Measurements from ENCODE around the gene SPATA6L. TPM values are rescaled to one million over a fixed set of nuclear protein-coding genes. Genes with fewer than 3 reads are reported as not detected.

Gene SPATA6L
- total and polyA plus RNA-seq, 10 of the 15 experiments (the other 5 are each of a cell fraction or from before 2014, with no cell fraction given) = 0.37 to 1.6 (median 0.91) TPM

GRCh38 chr9:4666042-4666699 lies at the start of gene SPATA6L (continued):
- TF ChIP-seq FOXM1 (IDR thresholded peaks at IDR 0.05; ENCODE audit: low read depth, low read length) (peak; percentile 61; the same call in 1 of the 2 replicates), SUPT20H (IDR thresholded peaks at IDR 0.05; ENCODE audit: borderline replicate concordance, control insufficient read depth, low read depth, low read length) (no peak), TARDBP (IDR thresholded peaks at IDR 0.05; ENCODE audit: borderline replicate concordance) (no peak), JUND (IDR thresholded peaks at IDR 0.05; ENCODE audit: low read depth, low read length) (no peak), HDGF (IDR thresholded peaks at IDR 0.05) (no peak), HDAC6 (IDR thresholded peaks at IDR 0.05; ENCODE audit: unreplicated experiment) (peak; percentile 83), NR2C2 (IDR thresholded peaks at IDR 0.05; ENCODE audit: borderline replicate concordance, control insufficient read depth, insufficient read length, low read depth) (no peak), SIX5 (IDR thresholded peaks at IDR 0.05; ENCODE audit: low read depth, low read length, severe bottlenecking) (no peak), CUX1 (IDR thresholded peaks at IDR 0.05; ENCODE audit: insufficient replicate concordance, low read depth, low read length) (peak; percentile 34), PBX3 (IDR thresholded peaks at IDR 0.05; ENCODE audit: insufficient replicate concordance, low read depth, low read length) (no peak), MTA2 (IDR thresholded peaks at IDR 0.05; ENCODE audit: low read depth) (peak; percentile 84), ZNF207 (IDR thresholded peaks at IDR 0.05; ENCODE audit: borderline replicate concordance) (no peak), MYB (IDR thresholded peaks at IDR 0.05; ENCODE audit: borderline replicate concordance, low read depth, low read length) (no peak), ASH2L (IDR thresholded peaks at IDR 0.05; ENCODE audit: borderline replicate concordance, low read depth) (no peak), SMAD1 (IDR thresholded peaks at IDR 0.05; ENCODE audit: low read depth, partially characterized antibody) (no peak), BRCA1 (IDR thresholded peaks at IDR 0.05; ENCODE audit: low read depth, low read length) (no peak), USF1 (IDR thresholded peaks at IDR 0.05; ENCODE audit: borderline replicate concordance, extremely low read length, insufficient read depth, low read depth, low read length) (no peak), SP1 (IDR thresholded peaks at IDR 0.05; ENCODE audit: low read depth, low read length) (no peak), BCLAF1 (IDR thresholded peaks at IDR 0.05) (no peak), GATAD2B (conservative IDR thresholded peaks at IDR 0.05; ENCODE audit: low read depth) (no peak; the same call in 1 of the 2 replicates)

All from GM12878 (cell line).